Prostate gland (tissue), 2 donors: ENCODE measurements around the gene ASB8.
"Not testable (repeated sequence)": the region's sequence is repeated elsewhere in the genome, so short reads cannot be mapped to it uniquely, and the experiment has no call there.

Source experiments
- CTCF ChIP-seq, 4 experiments: fragments of 200-600 bp in 2 of 4; fragments of 450-650 bp in 2 of 4; sonication (generic) in 2 of 4; IDR thresholded peaks; 1 replicate in 3 of 4; 2 replicates in 1 of 4; pipeline ENCODE4 v1.5.1; 2016 to 2019; ENCODE audit warnings: antibody characterized with exemption in 4 of 4, mild to moderate bottlenecking in 2 of 4, moderate library complexity in 2 of 4
- POLR2A ChIP-seq: fragments of 450-650 bp; IDR thresholded peaks from one replicate; pipeline ENCODE4 v1.6.1; 2016; ENCODE audit warnings: antibody characterized with exemption, mild to moderate bottlenecking
- POLR2AphosphoS5 ChIP-seq: sonication (generic); formaldehyde crosslinking; IDR thresholded peaks from one replicate; pipeline ENCODE4 v1.6.1; 2017; ENCODE audit warnings: antibody characterized with exemption

GRCh38 chr12:48155786-48156185, 1.5 kb downstream of the ASB8 start:
- not testable (repeated sequence) for TF ChIP-seq CTCF (IDR thresholded peaks at IDR 0.05); POLR2AphosphoS5; POLR2A
